K562 (cell line): ENCODE data around the gene FOS. TPM values are rescaled to one million over a fixed set of nuclear protein-coding genes. Genes with fewer than 3 reads are reported as not detected.

Source experiments
- AFF4 ChIP-seq: sonication (generic); formaldehyde crosslinking; IDR thresholded peaks from 2 replicates; pipeline ENCODE4 v1.8.0; 2023; ENCODE audit warnings: mild to moderate bottlenecking, missing genetic modification reagents
- ATF1 ChIP-seq, 2 experiments: fragments of 450-650 bp in 1 of 2; IDR thresholded peaks; 2 replicates each; pipeline ENCODE4 v1.6.1; 2016; ENCODE audit warnings: missing compliant biosample characterization in 1 of 2, missing genetic modification characterization in 1 of 2
- BHLHE40 ChIP-seq: IDR thresholded peaks from 2 replicates; pipeline ENCODE4 v1.6.1; 2011; ENCODE audit warnings: low read length, improper control_type of control experiment
- CREM ChIP-seq: IDR thresholded peaks from 2 replicates; pipeline ENCODE4 v1.6.1; 2014; ENCODE audit warnings: antibody characterized with exemption, low read depth
- EGR1 ChIP-seq: fragments of 450-650 bp; conservative IDR thresholded peaks from 2 replicates; pipeline ENCODE4 v1.6.1; 2017; ENCODE audit warnings: mild to moderate bottlenecking
- ELF4 ChIP-seq: fragments of 450-650 bp; formaldehyde crosslinking; IDR thresholded peaks from 2 replicates; pipeline ENCODE4 v1.4.0; 2022; ENCODE audit warnings: missing genetic modification characterization
- GABPB1 ChIP-seq: sonication (generic); formaldehyde crosslinking; IDR thresholded peaks from 2 replicates; pipeline ENCODE4 v1.8.0; 2022; ENCODE audit warnings: mild to moderate bottlenecking, missing genetic modification reagents
- IFI16 ChIP-seq: fragments of 250-450 bp; sonication (Bioruptor Pico); IDR thresholded peaks from 2 replicates; pipeline ENCODE4 v2.1.2; 2022; ENCODE audit warnings: mild to moderate bottlenecking, inconsistent platforms
- KLF1 ChIP-seq: fragments of 450-650 bp; IDR thresholded peaks from 2 replicates; pipeline ENCODE4 v1.6.1; 2016; ENCODE audit warnings: missing genetic modification characterization, missing compliant biosample characterization
- MAFF ChIP-seq: IDR thresholded peaks from 2 replicates; pipeline ENCODE4 v1.6.1; 2012; ENCODE audit warnings: low read length, improper control_type of control experiment
- MTA1 ChIP-seq: fragments of 450-650 bp; IDR thresholded peaks from 2 replicates; pipeline ENCODE4 v1.6.1; 2017; ENCODE audit warnings: borderline replicate concordance
- NR0B1 ChIP-seq: fragments of 450-650 bp; IDR thresholded peaks from one replicate; pipeline ENCODE4 v1.6.1; 2018; ENCODE audit warnings: mild to moderate bottlenecking, moderate library complexity; ENCODE audit not compliant: partially characterized antibody
- PREB ChIP-seq: sonication (generic); formaldehyde crosslinking; IDR thresholded peaks from 2 replicates; pipeline ENCODE4 v1.8.1; 2023; ENCODE audit warnings: mild to moderate bottlenecking, missing genetic modification reagents
- PYGO2 ChIP-seq: fragments of 450-650 bp; IDR thresholded peaks from 2 replicates; pipeline ENCODE4 v1.6.1; 2016; ENCODE audit warnings: mild to moderate bottlenecking, missing genetic modification characterization, moderate library complexity, missing compliant biosample characterization
- SAFB ChIP-seq: fragments of 200-400 bp; formaldehyde crosslinking; IDR thresholded peaks from 2 replicates; pipeline ENCODE4 v1.6.1; 2017; ENCODE audit warnings: low read depth, low read length, borderline replicate concordance
- SMC3 ChIP-seq: conservative IDR thresholded peaks from 2 replicates; pipeline ENCODE4 v1.6.1; 2011; ENCODE audit warnings: low read depth, low read length, improper control_type of control experiment; ENCODE audit not compliant: insufficient read depth
- SRSF3 ChIP-seq: fragments of 200-400 bp; formaldehyde crosslinking; IDR thresholded peaks from 2 replicates; pipeline ENCODE4 v1.6.1; 2016; ENCODE audit warnings: mild to moderate bottlenecking, low read length, moderate library complexity; ENCODE audit not compliant: insufficient read depth
- TGIF2 ChIP-seq: sonication (generic); formaldehyde crosslinking; IDR thresholded peaks from 2 replicates; pipeline ENCODE4 v1.8.1; 2022; ENCODE audit warnings: mild to moderate bottlenecking, missing genetic modification reagents, moderate library complexity
- TRIM24 ChIP-seq, 2 experiments: fragments of 450-650 bp; IDR thresholded peaks; 2 replicates each; pipeline ENCODE4 v1.6.1; 2016
- ZBTB5 ChIP-seq: fragments of 450-650 bp; IDR thresholded peaks from 2 replicates; pipeline ENCODE4 v1.6.1; 2017; ENCODE audit warnings: antibody characterized with exemption
- ZKSCAN8 ChIP-seq: fragments of 200-800 bp; sonication (Bioruptor generic); IDR thresholded peaks from 2 replicates; pipeline ENCODE4 v1.6.1; 2016; ENCODE audit warnings: missing genetic modification characterization, missing compliant biosample characterization
- polyA plus RNA-seq, 8 experiments: library from polyadenylated mRNA; depleted of rRNA in 4 of 8; stranded (reverse) in 5 of 8; unstranded in 3 of 8; fragments of >200 nt; fragmentation: Nextera tagmentation in 2 of 8; fragmentation: Illumina TruSeq in 1 of 8; extraction: Ambion mirVana in 2 of 8; extraction: Trizol in 1 of 8; gene quantifications; 2 replicates each; pipeline versions ENCODE4 v1.2.1 to v1.2.3, GENCODE V29; 2011 to 2014; ENCODE audit warnings: inconsistent platforms in 1 of 8, missing spikeins in 1 of 8
- total RNA-seq, 7 experiments: library from RNA; depleted of rRNA in 6 of 7; stranded (reverse); fragments of >200 nt in 6 of 7; fragmentation: Illumina TruSeq in 2 of 7; extraction: Trizol in 2 of 7; gene quantifications; 2 replicates each; pipeline versions ENCODE4 v1.2.1 to v1.2.3, GENCODE V29; 2011 to 2021; ENCODE audit warnings: low replicate concordance in 1 of 7

The FOS gene
- total and polyA plus RNA-seq, 9 of the 15 experiments (the other 6 are each of a cell fraction or from before 2014, with no cell fraction given), result 0.54 to 13.8 (median 8.9) TPM

- TF ChIP-seq PREB (peak; percentile 82; the same call in 1 of the 2 replicates), IFI16 (no peak), SRSF3 (peak; percentile 85; the same call in 1 of the 2 replicates), EGR1 (0 out of 2 replicates have a peak, but pooled peaks have one; percentile 3), PYGO2 (tag) (no peak), SAFB (peak; percentile 44; the same call in 1 of the 2 replicates), ELF4 (no peak), MAFF (peak; percentile 67; the same call in 1 of the 2 replicates), BHLHE40 (peak; percentile 89), TRIM24 (IDR thresholded peaks at IDR 0.05) (peak in 1 of 2 experiments; percentile 56; a peak in 1 of 4 replicates), TGIF2 (0 out of 2 replicates have a peak, but pooled peaks have one; percentile 42), AFF4 (CRISPR knock-in tag) (peak; percentile 96), MTA1 (no peak), ZBTB5 (no peak), SMC3 (0 out of 2 replicates have a peak, but pooled peaks have one; percentile 9), KLF1 (tag) (peak; percentile 90), ZKSCAN8 (CRISPR knock-in tag) (no peak), ATF1 (CRISPR knock-in tag; IDR thresholded peaks at IDR 0.05) (no peak), ATF1 (tag; IDR thresholded peaks at IDR 0.05) (peak; percentile 99), NR0B1 (no peak), GABPB1 (CRISPR knock-in tag) (peak; percentile 68), CREM (peak; percentile 92)
These were observed at the start of gene FOS (continued) for GRCh38 chr14:75278422-75279152.
